Dendritic cell treated with granulocyte-macrophage colony-stimulating factor and Interleukin-4, amounts not matched to agents 40 ng/mL and 50 ng/mL, for 4 days (primary cell): ENCODE results near the gene IFNGR1.
A peak's percentile ranks its signal among the peaks of the same experiment; 100 is the strongest.

Source experiments
- H3K27ac Mint-ChIP-seq: one replicate; pipeline ENCODE4 v1.8.0; 2022; ENCODE audit warnings: mild to moderate bottlenecking, mixed read lengths
- H3K27me3 Mint-ChIP-seq: one replicate; pipeline ENCODE4 v1.8.0; 2022; ENCODE audit warnings: mild to moderate bottlenecking, mixed read lengths
- H3K36me3 Mint-ChIP-seq: one replicate; pipeline ENCODE4 v1.8.0; 2022; ENCODE audit warnings: low read depth, mixed read lengths
- H3K4me1 Mint-ChIP-seq: one replicate; pipeline ENCODE4 v1.8.0; 2022; ENCODE audit warnings: low read depth, mixed read lengths
- H3K4me3 Mint-ChIP-seq: one replicate; pipeline ENCODE4 v1.8.0; 2022; ENCODE audit warnings: mild to moderate bottlenecking, moderate library complexity, mixed read lengths
- H3K9me3 Mint-ChIP-seq: one replicate; pipeline ENCODE4 v1.8.0; 2022; ENCODE audit warnings: mixed read lengths
- intact Hi-C: fragments of 100-400 bp; cut with micrococcal nuclease; formaldehyde crosslinking; loops from one replicate; pipeline ENCODE4 v1.15.0; 2022

Gene IFNGR1

GRCh38 chr6:137160763-137161162, 58.4 kb downstream of the IFNGR1 start:
- H3K27me3 Mint-ChIP-seq = peaks cover 2% of the 10 kb centered on the region
- peaks cover 6% of the 10 kb centered on the region for H3K36me3 Mint-ChIP-seq
- H3K4me1 Mint-ChIP-seq = peaks cover 70% of the 10 kb centered on the region
- H3K27ac Mint-ChIP-seq = no peak overlapping the region
- no peak overlapping the region for H3K4me3 Mint-ChIP-seq
- peaks cover 9% of the 10 kb centered on the region for H3K9me3 Mint-ChIP-seq
- intact Hi-C loops = no loop called here

GRCh38 chr6:137159912-137160311, 59.3 kb downstream of the IFNGR1 start:
- Mint-ChIP-seq H3K4me1 (peaks cover 70% of the 10 kb centered on the region), H3K27me3 (peaks cover 2% of the 10 kb centered on the region), H3K27ac (no peak overlapping the region), H3K9me3 (peaks cover 9% of the 10 kb centered on the region), H3K4me3 (no peak overlapping the region), H3K36me3 (peaks cover 6% of the 10 kb centered on the region)
- intact Hi-C loops = loop anchor here (5.0 kb wide), 1 partner anchor 32 kb away; no protein-coding TSS in a partner anchor

GRCh38 chr6:137157601-137158000, 61.6 kb downstream of the IFNGR1 start:
- peaks cover 65% of the 10 kb centered on the region for H3K4me1 Mint-ChIP-seq
- no peaks in the 10 kb centered on the region for H3K36me3 Mint-ChIP-seq
- H3K9me3 Mint-ChIP-seq = no peaks in the 10 kb centered on the region
- intact Hi-C loops = loop anchor here (5.0 kb wide), 1 partner anchor 35 kb away; no protein-coding TSS in a partner anchor
- H3K4me3 Mint-ChIP-seq = no peak overlapping the region
- peaks cover 2% of the 10 kb centered on the region for H3K27me3 Mint-ChIP-seq
- no peak overlapping the region for H3K27ac Mint-ChIP-seq

- H3K36me3 Mint-ChIP-seq = no peaks in the 10 kb centered on the region
- H3K9me3 Mint-ChIP-seq = no peaks in the 10 kb centered on the region
- H3K27me3 Mint-ChIP-seq = no peaks in the 10 kb centered on the region
- peaks cover 55% of the 10 kb centered on the region for H3K4me1 Mint-ChIP-seq
- H3K27ac Mint-ChIP-seq = no peak overlapping the region
- intact Hi-C loops = loop anchor here (5.0 kb wide), 1 partner anchor 36 kb away; no protein-coding TSS in a partner anchor
- no peak overlapping the region for H3K4me3 Mint-ChIP-seq
Observed at GRCh38 chr6:137156650-137157049, 62.5 kb downstream of the IFNGR1 start.

GRCh38 chr6:137155830-137156229, 63.4 kb downstream of the IFNGR1 start:
- Mint-ChIP-seq H3K27me3 (no peaks in the 10 kb centered on the region), H3K4me1 (peaks cover 47% of the 10 kb centered on the region), H3K36me3 (no peaks in the 10 kb centered on the region), H3K9me3 (no peaks in the 10 kb centered on the region), H3K27ac (peak overlapping the region; percentile 57), H3K4me3 (no peak overlapping the region)
- intact Hi-C loops = loop anchor here (5.0 kb wide), 1 partner anchor 36 kb away; no protein-coding TSS in a partner anchor

GRCh38 chr6:137150072-137150471, 69.1 kb downstream of the IFNGR1 start:
- Mint-ChIP-seq H3K9me3 (no peaks in the 10 kb centered on the region), H3K4me3 (no peak overlapping the region), H3K4me1 (peaks cover 46% of the 10 kb centered on the region), H3K27me3 (no peaks in the 10 kb centered on the region), H3K27ac (peak overlapping the region; percentile 39), H3K36me3 (no peaks in the 10 kb centered on the region)
- intact Hi-C loops = no loop called here

GRCh38 chr6:137149035-137149393, 70.2 kb downstream of the IFNGR1 start:
- Mint-ChIP-seq H3K36me3 (no peaks in the 10 kb centered on the region), H3K27me3 (no peaks in the 10 kb centered on the region)
- intact Hi-C loops = no loop called here

GRCh38 chr6:137148306-137149034, 70.7 kb downstream of the IFNGR1 start:
- Mint-ChIP-seq H3K27me3 (no peaks in the 10 kb centered on the region), H3K9me3 (no peaks in the 10 kb centered on the region), H3K27ac (peak overlapping the region; percentile 4), H3K4me3 (no peak overlapping the region), H3K36me3 (no peaks in the 10 kb centered on the region), H3K4me1 (peaks cover 30% of the 10 kb centered on the region)
- intact Hi-C loops = no loop called here

More at GRCh38 chr6:137149035-137149393, 70.2 kb downstream of the IFNGR1 start:
- Mint-ChIP-seq H3K4me3 (no peak overlapping the region), H3K4me1 (peaks cover 35% of the 10 kb centered on the region), H3K27ac (peak overlapping the region; percentile 4), H3K9me3 (no peaks in the 10 kb centered on the region)
